Measurements from ENCODE around the gene ARID4A. TPM values are rescaled to one million over a fixed set of nuclear protein-coding genes. Genes with fewer than 3 reads are reported as not detected.
A peak's percentile ranks its signal among the peaks of the same experiment; 100 is the strongest.

The ARID4A gene
- total and polyA plus RNA-seq, 10 of the 15 experiments (the other 5 are each of a cell fraction or from before 2014, with no cell fraction given): 5.2 to 18.9 (median 12.5) TPM

GRCh38 chr14:58299401-58300330 is 1.3 kb downstream of the ARID4A start (continued):
- no peak for TF ChIP-seq CHD1 (IDR thresholded peaks at IDR 0.05; ENCODE audit: low read depth, low read length)
- no peak for TF ChIP-seq REST (IDR thresholded peaks at IDR 0.05; ENCODE audit: low read depth, low read length)
- TF ChIP-seq EGR1 (IDR thresholded peaks at IDR 0.05; ENCODE audit: borderline replicate concordance in 1 of 2, low read depth in 2 of 2, low read length in 2 of 2): no peak
- TF ChIP-seq GATAD2B (conservative IDR thresholded peaks at IDR 0.05; ENCODE audit: low read depth): peak; percentile 74
- no peak for TF ChIP-seq ETV6 (conservative IDR thresholded peaks at IDR 0.05 in 1 of 2, IDR thresholded peaks at IDR 0.05 in 1 of 2; ENCODE audit: borderline replicate concordance in 1 of 2, low read depth in 1 of 2)
- 0 out of 2 replicates have a peak, but pooled peaks have one; percentile 7 for TF ChIP-seq PAX5 (IDR thresholded peaks at IDR 0.05; ENCODE audit: borderline replicate concordance, low read depth, low read length)
- no peak for TF ChIP-seq CTCF (IDR thresholded peaks at IDR 0.05 in 2 of 3, conservative IDR thresholded peaks at IDR 0.05 in 1 of 3; ENCODE audit: control insufficient read depth in 2 of 3, extremely low read depth in 1 of 3, insufficient read depth in 1 of 3, low read depth in 3 of 3, low read length in 3 of 3)
- TF ChIP-seq ELK1 (IDR thresholded peaks at IDR 0.05; ENCODE audit: low read depth, low read length): no peak
